HCEC 1CT (cell line): Measurements from ENCODE around the gene TAS2R16.
"Not testable (repeated sequence)": the region's sequence is repeated elsewhere in the genome, so short reads cannot be mapped to it uniquely, and the experiment has no call there.

Experiments used
- DNase-seq: peaks from one replicate; pipeline ENCODE4 v3.0.0-alpha.2; 2017

The TAS2R16 gene

DNA sequence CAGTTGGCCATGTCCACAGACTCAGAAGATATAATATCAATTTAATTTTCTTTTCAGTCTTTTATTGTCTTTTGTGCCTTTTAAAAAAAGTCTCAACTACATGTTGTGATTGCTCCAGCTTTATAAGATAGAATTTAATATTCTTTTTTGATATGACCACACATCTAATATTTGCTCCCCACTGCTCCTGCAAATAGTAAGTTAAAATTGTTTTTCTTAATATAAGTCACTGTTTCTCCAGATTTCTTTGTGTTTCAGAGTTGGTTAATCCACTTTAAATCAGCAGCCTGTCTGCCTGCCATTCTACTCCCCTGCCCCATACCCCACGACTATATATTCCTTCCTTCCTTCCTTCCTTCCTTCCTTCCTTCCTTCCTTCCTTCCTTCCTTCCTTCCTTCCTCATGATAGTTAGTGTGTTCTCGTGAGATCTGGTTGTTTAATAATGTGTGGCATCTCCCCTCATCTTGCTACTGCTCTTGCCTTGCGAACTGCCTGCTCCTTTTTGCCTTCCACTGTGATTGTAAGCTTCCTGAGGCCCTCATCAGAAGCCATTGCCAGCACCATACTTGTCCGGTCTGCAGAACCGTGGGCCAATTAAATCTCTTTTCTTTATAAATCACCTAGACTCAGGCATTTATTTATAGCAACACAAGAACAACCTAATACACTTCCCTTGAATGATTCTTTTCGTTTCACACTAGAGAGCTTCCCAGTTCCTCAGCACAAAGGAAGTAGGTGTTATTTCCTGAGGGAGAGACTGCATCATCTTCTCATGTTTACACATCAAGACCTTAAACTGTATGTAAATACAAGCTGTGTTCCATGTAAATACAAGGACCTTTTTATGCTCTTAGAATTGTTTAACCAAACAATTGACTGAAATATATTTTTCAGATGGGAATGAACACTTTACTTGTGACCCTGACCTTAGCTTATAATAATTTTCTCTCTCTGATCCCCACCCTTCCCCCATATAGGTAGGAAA lies 24.5 kb downstream of the TAS2R16 start:
- DNase-seq, result no peak

DNA sequence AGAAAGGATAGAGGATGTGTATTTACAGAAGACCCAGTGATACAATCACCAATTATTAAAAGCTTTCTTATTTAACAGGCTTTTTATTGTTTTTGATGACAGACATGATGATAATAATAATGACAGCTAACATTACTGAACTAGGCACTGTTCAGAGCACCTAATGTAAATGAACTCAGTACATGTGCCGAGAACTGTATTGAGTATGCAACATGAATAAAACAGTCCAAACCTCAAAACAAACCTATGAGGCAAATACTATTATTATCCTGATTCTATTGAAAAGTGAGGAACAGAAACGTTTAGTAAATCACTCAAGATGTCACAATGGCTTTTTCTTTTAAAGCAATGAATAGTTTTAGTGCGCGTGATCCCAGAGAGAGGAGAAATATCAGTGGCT lies 27.1 kb downstream of the TAS2R16 start:
- DNase-seq, result no peak

DNA sequence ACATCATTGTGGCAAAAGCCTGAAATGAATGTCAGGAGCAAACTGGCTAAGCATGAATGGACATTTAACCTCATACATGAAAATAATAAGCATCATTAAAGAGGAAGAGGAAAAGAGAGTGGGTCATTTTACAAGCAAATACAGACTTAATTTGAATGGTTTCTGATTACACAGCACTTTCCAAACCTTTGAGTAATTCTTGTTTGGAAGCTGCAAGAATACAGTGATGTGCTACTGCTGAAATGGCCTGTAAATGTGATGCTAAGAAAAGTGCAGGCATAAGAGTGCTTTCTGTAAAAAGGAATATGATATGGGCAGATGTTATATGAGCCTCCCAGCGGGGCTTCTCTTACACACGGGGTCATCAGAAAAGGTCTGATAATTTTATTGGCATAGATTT lies 30.2 kb downstream of the TAS2R16 start:
- DNase-seq, result no peak

DNA sequence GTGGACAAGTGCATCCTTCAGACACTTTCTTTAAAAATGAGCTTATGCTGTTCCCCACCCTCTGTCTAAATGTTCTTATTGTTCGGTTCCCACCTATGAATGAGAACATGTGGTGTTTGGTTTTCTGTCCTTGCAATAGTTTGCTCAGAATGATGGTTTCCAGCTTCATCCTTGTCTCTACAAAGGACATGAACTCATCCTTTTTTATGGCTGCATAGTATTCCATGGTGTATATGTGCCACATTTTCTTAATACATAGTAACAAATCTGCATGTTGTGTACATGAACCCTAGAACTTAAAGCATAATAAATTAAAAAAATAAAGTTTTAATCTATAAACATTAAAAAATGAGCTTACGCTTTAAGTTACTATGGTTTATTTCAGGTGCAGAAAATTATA lies 41.8 kb downstream of the TAS2R16 start:
- not testable (repeated sequence) for DNase-seq

DNA sequence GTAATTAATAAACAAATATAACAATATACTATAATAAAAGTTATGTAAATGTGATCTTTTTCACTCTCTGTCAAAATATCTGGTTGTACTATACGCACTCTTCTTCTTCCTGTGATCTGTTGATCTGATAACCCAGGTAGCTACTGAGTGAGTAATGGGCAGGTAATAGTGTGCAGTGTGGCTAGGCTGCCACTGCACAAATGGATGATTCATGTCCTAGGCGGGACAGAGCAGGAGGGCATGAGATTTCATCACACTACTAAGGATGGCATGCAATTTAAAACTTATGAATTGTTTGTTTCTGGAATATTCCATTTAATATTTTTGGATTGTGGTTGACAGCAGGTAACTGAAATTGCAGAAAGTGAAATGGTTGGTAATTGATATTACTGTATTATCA lies 44.5 kb downstream of the TAS2R16 start:
- no peak for DNase-seq

DNA sequence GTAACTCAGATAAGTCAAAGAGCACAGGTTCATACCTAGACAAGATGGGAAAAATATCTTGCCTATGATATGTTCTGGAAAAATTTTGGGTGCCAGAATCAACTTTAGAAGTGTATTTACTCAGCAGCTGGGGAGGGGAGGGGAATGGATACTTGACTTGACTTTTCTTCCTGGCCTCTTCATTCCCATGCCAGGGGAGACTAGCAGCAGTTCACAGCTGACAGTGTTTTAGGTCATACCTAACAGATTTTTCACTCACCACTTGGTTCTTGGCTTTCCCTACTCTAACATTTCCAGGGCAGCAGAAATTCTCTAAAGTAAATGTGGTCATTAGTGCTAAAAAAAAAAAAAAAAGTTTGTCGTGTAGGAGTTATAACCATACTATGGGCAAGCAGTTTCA lies 46.3 kb downstream of the TAS2R16 start:
- no peak for DNase-seq
